ENCODE measurements around the gene PIK3C2G. TPM values are rescaled to one million over a fixed set of nuclear protein-coding genes. Genes with fewer than 3 reads are reported as not detected.

Gene PIK3C2G
- total RNA-seq, 1 experiment from 2014 or later: not detected

DNA sequence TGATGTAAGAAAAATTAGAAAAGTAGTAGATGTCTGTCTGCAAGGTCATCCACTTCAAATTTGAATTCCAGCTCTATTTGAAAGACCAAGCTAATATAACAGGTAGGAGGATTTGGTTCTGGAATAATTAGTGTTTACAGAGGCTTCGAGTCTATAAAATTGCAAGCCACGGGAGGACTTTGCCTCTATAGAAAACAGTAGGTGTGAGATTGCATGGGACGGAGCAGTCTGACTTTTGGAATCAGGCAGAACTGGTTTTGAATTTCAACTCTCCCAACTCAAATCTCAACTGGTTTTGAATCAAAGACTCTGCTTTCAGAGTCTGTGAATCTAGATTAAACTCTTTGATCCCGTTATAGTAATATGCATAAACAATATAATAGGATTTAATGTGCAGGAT is 82.4 kb downstream of the PIK3C2G start:
- Histone ChIP-seq H3K4me1 (ENCODE audit: insufficient read depth, low read length, poor library complexity, severe bottlenecking) (peaks cover 35% of the 10 kb centered on the region), H3K9me3 (ENCODE audit: low read depth, low read length, poor library complexity, severe bottlenecking) (no peaks in the 10 kb centered on the region), H3K27me3 (replicated peaks; ENCODE audit: insufficient read depth, low read depth, low read length, poor library complexity) (no peaks in the 10 kb centered on the region), H3K4me3 (ENCODE audit: low read depth, low read length, poor library complexity, severe bottlenecking) (no peak overlapping the region), H3K27ac (ENCODE audit: low read depth, low read length, poor library complexity, severe bottlenecking) (peak overlapping the region; percentile 26), H3K36me3 (ENCODE audit: insufficient read depth, low read length, poor library complexity, severe bottlenecking) (no peaks in the 10 kb centered on the region)
- DNase-seq (ENCODE audit: low spot score): peak; percentile 3
- intact Hi-C loops (cut with micrococcal nuclease; ENCODE audit: unreplicated experiment): no loop called here
- no peak for TF ChIP-seq EZH2 (IDR thresholded peaks at IDR 0.05; ENCODE audit: borderline replicate concordance, low read depth, low read length, poor library complexity, severe bottlenecking)
- TF ChIP-seq, protein P1, sequence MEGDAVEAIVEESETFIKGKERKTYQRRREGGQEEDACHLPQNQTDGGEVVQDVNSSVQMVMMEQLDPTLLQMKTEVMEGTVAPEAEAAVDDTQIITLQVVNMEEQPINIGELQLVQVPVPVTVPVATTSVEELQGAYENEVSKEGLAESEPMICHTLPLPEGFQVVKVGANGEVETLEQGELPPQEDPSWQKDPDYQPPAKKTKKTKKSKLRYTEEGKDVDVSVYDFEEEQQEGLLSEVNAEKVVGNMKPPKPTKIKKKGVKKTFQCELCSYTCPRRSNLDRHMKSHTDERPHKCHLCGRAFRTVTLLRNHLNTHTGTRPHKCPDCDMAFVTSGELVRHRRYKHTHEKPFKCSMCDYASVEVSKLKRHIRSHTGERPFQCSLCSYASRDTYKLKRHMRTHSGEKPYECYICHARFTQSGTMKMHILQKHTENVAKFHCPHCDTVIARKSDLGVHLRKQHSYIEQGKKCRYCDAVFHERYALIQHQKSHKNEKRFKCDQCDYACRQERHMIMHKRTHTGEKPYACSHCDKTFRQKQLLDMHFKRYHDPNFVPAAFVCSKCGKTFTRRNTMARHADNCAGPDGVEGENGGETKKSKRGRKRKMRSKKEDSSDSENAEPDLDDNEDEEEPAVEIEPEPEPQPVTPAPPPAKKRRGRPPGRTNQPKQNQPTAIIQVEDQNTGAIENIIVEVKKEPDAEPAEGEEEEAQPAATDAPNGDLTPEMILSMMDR (conservative IDR thresholded peaks at IDR 0.05; ENCODE audit: low read depth, low read length): no peak
- no TSS peak for BruUV-seq (replicated peaks)
- POLR2A ChIA-PET (ENCODE audit: low non-redundant PET): no interaction called here
- CTCF ChIA-PET: no interaction called here

DNA sequence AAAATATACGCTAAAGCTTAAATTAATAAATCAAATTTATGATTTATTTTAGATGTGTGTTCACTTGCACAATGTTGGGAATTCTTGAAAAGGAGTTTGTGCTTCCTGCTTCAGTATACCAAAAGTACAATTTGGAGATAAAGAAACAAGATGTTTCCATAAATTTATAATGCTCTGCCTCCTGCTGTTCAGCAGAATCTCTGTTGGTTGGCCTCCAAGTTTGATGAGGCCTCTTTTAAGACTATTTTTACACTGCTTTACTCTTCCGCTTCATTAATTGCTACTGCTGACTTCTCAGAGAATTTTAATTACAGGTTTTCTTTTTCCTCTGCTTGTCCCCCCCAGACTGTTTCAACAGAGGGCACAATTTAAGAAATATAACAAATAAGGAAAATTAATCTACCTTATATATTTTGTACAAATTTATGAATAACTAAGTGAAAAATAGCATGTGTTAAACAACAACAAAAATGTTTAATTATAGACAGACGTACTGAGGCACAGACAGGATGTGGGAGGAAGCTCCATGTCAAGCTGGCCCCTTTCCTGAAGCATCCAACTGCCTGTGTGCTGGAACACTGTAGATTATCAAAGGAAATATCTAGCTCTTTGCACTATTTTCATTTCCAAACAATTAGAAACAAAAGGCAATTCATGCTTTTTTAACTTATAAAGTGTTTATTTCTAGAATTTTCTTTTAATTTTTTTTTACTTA is 83.9 kb downstream of the PIK3C2G start:
- POLR2A ChIA-PET (ENCODE audit: low non-redundant PET): no interaction called here
- intact Hi-C loops (cut with micrococcal nuclease; ENCODE audit: unreplicated experiment): no loop called here
- CTCF ChIA-PET: no interaction called here
- BruUV-seq (replicated peaks): no TSS peak
- TF ChIP-seq EZH2 (IDR thresholded peaks at IDR 0.05; ENCODE audit: borderline replicate concordance, low read depth, low read length, poor library complexity, severe bottlenecking): no peak
- TF ChIP-seq, protein P1 (conservative IDR thresholded peaks at IDR 0.05; ENCODE audit: low read depth, low read length): 0 out of 2 replicates have a peak, but pooled peaks have one; percentile 26
- no peaks in the 10 kb centered on the region for H3K27me3 ChIP-seq (replicated peaks; ENCODE audit: insufficient read depth, low read depth, low read length, poor library complexity)
- H3K4me1 ChIP-seq (ENCODE audit: insufficient read depth, low read length, poor library complexity, severe bottlenecking): peaks cover 35% of the 10 kb centered on the region
- no peaks in the 10 kb centered on the region for H3K36me3 ChIP-seq (ENCODE audit: insufficient read depth, low read length, poor library complexity, severe bottlenecking)
- H3K27ac ChIP-seq (ENCODE audit: low read depth, low read length, poor library complexity, severe bottlenecking): peak overlapping the region; percentile 26
- peak; percentile 71 for DNase-seq (ENCODE audit: low spot score)
- no peaks in the 10 kb centered on the region for H3K9me3 ChIP-seq (ENCODE audit: low read depth, low read length, poor library complexity, severe bottlenecking)
- peak overlapping the region; percentile 10 for H3K4me3 ChIP-seq (ENCODE audit: low read depth, low read length, poor library complexity, severe bottlenecking)

DNA sequence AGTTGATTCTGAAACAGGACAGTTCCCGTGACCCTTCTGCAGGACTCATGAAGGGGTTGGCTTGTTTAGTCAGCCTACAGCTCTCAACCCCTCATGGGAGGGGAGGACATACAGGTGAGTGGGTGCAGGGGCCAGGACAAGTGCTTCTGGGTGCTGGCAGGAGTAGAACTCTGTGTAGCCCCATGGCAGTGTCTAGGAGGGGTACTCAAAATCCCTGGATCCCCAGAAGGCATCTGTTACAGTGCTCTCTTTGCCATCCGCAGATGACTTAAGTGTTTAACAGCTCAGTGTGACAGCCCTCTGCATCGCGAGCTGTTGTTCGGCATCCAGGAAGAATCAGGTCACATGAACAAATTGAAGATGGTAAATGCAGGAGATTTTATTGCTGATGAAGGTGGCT is 91.0 kb downstream of the PIK3C2G start:
- CTCF ChIA-PET: no interaction called here
- TF ChIP-seq EZH2 (IDR thresholded peaks at IDR 0.05; ENCODE audit: borderline replicate concordance, low read depth, low read length, poor library complexity, severe bottlenecking): no peak
- TF ChIP-seq, protein P1 (conservative IDR thresholded peaks at IDR 0.05; ENCODE audit: low read depth, low read length): no peak
- DNase-seq (ENCODE audit: low spot score): no peak
- POLR2A ChIA-PET (ENCODE audit: low non-redundant PET): no interaction called here
- intact Hi-C loops (cut with micrococcal nuclease; ENCODE audit: unreplicated experiment): no loop called here
- BruUV-seq (replicated peaks): no TSS peak
- H3K9me3 ChIP-seq (ENCODE audit: low read depth, low read length, poor library complexity, severe bottlenecking): no peaks in the 10 kb centered on the region
- H3K27me3 ChIP-seq (replicated peaks; ENCODE audit: insufficient read depth, low read depth, low read length, poor library complexity): no peaks in the 10 kb centered on the region
- H3K27ac ChIP-seq (ENCODE audit: low read depth, low read length, poor library complexity, severe bottlenecking): no peak overlapping the region
- H3K36me3 ChIP-seq (ENCODE audit: insufficient read depth, low read length, poor library complexity, severe bottlenecking): no peaks in the 10 kb centered on the region
- no peak overlapping the region for H3K4me3 ChIP-seq (ENCODE audit: low read depth, low read length, poor library complexity, severe bottlenecking)
- H3K4me1 ChIP-seq (ENCODE audit: insufficient read depth, low read length, poor library complexity, severe bottlenecking): no peaks in the 10 kb centered on the region

Measured in A673 (cell line).